ENCODE measurements around the gene TMEM132E.

Gene TMEM132E

GRCh38 chr17:34637041-34637547, 57.7 kb downstream of the TMEM132E start:
- no peak for DNase-seq

- peak in 12 of 14 donors; percentile 4 to 74 (median 38) for DNase-seq
Measured at GRCh38 chr17:34637548-34638525, 58.5 kb downstream of the TMEM132E start.

GRCh38 chr17:34638526-34639260, 59.3 kb downstream of the TMEM132E start:
- peak in 1 of 14 donors; percentile 39 for DNase-seq

GRCh38 chr17:34639706-34640425, 60.5 kb downstream of the TMEM132E start:
- DNase-seq, result peak in 2 of 14 donors; percentile 35 to 96

- DNase-seq, result peak in 1 of 14 donors; percentile 19
Measured at GRCh38 chr17:34641368-34641767, 62.0 kb downstream of the TMEM132E start.

- DNase-seq, result no peak
Measured at GRCh38 chr17:34644941-34645550, 65.7 kb downstream of the TMEM132E start.

- no peak for DNase-seq
Measured at GRCh38 chr17:34645594-34645993, 66.2 kb downstream of the TMEM132E start.

- peak in 1 of 14 donors; percentile 11 for DNase-seq
Measured at GRCh38 chr17:34647511-34647910, 68.1 kb downstream of the TMEM132E start.

GRCh38 chr17:34650051-34650750, 70.8 kb downstream of the TMEM132E start:
- DNase-seq, result no peak

- DNase-seq, result peak in 1 of 14 donors; percentile 61
Measured at GRCh38 chr17:34651402-34651811, 72.0 kb downstream of the TMEM132E start.

GRCh38 chr17:34652021-34652555, 72.7 kb downstream of the TMEM132E start:
- no peak for DNase-seq

- no peak for DNase-seq
Measured at GRCh38 chr17:34653511-34653910, 74.1 kb downstream of the TMEM132E start.

- DNase-seq, result no peak
Measured at GRCh38 chr17:34654276-34654880, 75.0 kb downstream of the TMEM132E start.

- no peak for DNase-seq
Measured at GRCh38 chr17:34654881-34655276, 75.5 kb downstream of the TMEM132E start.

- no peak for DNase-seq
Measured at GRCh38 chr17:34656801-34657200, 77.4 kb downstream of the TMEM132E start.

- DNase-seq, result peak in 1 of 14 donors; percentile 66
Measured at GRCh38 chr17:34658811-34659560, 79.6 kb downstream of the TMEM132E start.

GRCh38 chr17:34663714-34664113, 84.3 kb downstream of the TMEM132E start:
- DNase-seq, result no peak

GRCh38 chr17:34665150-34665806, 85.9 kb downstream of the TMEM132E start:
- DNase-seq, result no peak
